HG03460 (cell line): ENCODE data around the gene TRPM2.

Experiments used
- ATAC-seq: cut with Tn5 transposase; IDR thresholded peaks from one replicate; pipeline ENCODE4 v1.9.1; 2021; ENCODE audit not compliant: unreplicated experiment

Gene TRPM2

DNA sequence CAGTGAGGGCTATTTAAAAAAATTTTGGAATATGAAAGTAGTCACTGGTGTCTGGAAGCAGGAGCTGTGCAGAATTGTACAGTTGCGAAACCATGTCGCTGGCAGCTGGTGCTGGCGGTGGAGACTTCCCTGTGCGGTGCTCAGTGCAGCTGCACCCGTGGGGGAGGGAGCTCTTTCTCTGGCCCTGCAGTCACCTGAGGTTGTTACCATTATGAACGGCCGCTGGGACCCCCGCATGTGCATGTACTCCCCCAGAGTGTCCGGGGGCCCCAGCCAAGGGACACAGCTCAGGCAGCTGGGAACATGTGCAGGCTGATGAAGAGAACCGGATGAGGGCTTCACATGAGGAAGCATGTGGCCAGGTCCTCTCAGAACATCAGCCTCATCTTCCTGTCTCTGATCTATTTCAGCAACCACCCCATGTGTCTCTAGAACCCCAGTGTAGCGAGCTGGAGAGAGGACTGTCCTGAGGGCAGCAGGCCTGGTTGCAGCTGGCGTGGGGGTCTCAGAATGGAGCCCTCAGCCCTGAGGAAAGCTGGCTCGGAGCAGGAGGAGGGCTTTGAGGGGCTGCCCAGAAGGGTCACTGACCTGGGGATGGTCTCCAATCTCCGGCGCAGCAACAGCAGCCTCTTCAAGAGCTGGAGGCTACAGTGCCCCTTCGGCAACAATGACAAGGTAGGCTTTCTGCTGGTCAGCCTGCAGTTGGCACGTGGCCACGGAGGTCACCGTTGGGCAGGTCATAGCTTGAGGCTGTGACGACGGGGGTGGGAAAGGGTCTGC lies at the start of gene TRPM2:
Gene TRPM2 (plus strand): TSS at position 431 of the 780 bp plus-strand sequence. CDS start 80 bp downstream, at position 511.
- no peak for ATAC-seq

DNA sequence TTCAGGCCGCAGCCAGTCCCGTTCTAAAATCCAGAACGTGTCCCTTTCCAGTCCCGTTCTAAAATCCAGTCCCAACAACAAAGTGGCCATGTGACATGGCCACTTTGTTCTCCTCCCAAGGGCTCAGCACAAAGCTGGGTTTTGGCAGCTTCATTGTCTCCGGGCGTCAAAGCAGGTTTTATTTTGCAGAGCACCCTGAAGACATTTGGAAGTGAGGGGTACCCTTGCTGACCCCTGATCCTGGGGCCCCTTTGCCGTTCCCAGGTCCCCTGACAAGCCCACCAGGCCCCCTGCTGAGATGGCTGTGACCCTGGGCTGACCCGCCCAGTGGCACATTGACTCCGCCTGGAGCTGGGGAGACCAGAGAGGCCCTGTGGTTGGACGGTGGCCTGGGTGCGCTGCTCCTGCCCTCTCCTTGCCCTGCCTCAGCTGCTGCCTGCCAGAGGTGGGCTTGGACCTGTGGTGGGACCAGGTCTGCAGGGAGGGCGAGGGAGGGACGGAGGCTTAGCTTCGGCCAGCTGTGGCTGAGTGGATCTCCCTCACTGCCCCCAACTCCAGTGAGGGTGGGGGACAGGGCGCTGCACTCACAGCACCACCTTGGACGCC lies 49.3 kb upstream of the TRPM2 start:
- no peak for ATAC-seq

DNA sequence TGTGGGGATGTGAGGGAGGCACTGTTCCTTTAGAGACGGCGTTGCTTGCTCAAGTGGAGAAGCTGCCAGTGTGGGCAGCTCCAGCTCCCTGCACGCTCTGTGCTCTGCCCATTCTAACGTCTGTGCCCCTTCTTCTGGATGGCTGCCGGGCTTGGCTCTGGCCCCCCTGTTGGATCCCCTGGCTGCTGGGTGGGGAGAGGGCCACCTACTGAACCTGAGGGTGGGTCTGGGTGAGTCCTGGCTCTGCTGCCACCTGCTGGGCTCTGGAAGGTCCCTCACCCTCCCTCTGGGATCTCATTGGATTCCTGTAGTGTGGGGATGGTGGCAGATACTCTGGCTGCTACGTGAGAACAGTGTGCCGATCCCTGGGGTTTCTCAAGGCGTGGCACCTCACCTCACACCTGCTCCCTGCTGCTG lies 48.5 kb upstream of the TRPM2 start:
- no peak for ATAC-seq

DNA sequence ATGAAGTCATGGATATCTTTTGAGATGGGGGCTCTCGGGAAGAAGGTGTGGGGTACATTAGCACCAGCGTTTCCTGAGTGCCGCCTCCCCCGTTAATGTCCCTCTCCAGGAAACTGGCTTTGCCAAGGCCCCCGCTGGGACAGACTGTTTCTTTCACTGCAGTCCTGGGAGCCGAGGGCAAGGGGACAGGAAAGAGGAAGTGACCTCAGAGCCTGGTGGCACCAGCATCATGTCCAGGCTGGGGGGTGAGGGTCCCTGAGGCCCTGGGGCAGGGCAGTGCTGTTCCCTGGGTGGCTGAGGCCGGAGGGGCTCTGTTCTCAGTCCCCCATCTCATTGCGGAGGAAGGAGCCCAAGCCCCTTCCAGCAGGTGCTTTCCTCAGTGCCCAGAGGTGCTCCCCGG lies 47.7 kb upstream of the TRPM2 start:
- ATAC-seq: no peak

DNA sequence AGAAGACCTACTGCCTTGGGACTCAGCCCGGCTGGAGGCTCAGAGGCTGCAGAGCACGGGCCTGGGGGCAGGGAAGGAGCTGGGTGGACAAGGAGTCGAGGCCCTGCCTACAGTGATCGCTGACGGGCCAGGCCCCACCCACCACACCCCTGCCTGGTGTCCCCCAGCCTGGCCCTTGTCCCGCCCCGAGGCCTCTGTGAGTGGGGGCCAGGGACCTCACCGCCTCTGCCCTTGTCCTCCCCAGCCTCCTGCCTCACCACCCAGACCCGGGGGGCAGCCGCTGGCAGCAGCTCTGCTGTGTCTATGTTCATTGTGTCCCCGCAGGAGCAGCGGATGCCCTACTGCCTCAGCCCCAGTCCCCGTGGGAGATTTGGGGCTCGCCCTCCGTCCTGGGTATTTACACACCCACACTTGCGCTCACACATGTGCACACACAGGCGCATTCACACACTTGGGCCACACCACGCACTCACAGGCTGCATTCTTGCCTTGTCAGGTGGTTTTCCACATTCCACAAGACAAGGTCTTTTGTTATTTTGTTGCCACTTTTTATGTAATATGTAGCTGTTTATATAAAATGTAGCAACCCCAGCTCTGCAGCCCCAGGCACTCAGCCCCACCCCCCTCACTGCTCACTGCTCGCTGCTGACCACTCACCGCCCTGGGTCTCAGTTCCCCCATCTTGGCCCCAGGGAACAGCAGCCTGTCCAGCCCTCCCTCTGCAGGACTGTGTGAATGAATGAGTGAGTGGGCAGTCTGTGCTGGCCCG lies 46.3 kb upstream of the TRPM2 start:
- ATAC-seq: no peak

DNA sequence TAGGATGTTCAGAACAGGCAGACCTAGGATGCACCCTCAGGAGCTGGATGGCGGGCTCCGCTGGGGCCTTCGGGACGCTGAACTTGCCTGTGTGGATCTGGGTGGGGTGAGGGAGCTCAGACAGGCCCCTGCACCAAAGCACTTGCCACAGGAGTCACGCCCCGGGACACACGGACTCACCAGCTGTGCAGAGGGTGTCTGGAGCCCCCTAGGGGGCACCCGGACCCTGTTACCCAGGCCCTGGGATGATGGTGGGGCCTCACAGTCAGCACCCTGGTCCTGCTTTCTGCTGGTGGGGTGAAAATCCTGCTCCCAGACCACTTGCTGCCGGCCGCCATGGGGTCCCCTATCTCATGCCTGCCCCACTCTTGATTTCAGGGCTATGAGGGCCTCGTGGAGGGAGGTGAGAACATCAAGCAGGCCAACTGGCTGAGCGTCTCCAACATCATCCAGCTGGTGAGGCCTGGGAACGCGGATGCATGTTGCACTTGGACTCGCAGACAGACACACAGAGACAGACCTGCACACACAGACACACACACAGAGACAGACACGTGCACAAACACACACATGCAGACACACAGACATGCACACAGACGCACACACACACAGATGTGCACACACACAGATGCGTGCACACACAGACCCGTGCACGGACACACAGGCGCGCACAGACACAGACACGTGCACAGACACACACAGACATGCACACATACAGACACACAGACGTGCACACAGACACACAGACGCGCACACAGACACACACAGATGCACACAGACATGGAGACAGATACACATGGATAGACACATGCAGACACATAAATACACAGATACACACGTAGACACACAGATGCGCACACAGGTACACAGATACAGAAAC lies 42.6 kb upstream of the TRPM2 start:
- no peak for ATAC-seq

DNA sequence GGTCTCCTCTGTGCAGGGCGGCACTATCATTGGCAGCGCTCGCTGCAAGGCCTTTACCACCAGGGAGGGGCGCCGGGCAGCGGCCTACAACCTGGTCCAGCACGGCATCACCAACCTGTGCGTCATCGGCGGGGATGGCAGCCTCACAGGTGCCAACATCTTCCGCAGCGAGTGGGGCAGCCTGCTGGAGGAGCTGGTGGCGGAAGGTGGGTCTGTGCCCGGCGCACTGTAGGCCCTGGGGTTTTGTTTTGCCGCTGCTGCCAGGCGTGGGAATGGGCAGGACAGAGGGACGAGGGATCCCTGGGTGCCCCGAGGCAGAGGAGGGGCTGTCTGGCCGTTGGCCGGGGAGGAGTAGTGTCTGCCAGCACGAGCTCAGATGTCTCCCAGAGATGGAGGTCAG lies 41.3 kb upstream of the TRPM2 start:
- no peak for ATAC-seq

DNA sequence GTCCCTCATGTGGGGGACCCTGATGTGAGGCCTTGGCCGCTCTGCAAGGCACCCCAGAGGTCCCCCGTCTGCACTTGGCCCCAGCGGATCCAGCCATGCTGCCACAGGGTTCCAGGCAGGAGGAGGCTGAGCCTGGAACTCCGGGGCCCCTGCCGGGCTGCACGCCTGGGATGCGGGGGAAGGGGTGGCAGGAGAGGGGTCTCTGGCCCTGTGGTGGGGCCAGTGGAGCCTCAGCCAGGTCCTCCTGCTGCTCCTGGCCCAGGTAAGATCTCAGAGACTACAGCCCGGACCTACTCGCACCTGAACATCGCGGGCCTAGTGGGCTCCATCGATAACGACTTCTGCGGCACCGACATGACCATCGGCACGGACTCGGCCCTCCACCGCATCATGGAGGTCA lies 40.7 kb upstream of the TRPM2 start:
- no peak for ATAC-seq

DNA sequence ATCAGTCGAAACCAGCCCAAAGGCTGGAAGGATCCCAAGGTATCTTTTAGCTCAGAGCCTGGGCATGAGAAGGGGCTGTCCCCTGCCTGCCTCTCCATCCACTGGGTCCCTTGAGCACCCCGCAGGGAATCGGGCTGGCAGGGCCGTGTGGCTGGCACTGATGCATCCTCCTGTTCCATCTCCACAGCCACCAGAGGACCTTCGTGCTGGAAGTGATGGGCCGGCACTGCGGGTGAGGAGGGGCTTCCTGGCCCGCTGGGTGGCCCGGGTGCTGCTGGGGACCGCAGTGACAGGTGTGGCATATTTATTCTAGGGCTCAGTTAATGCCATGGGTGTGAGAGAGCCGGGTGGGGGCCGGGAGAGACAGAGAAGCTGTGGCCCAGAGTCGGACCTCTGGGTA lies 40.0 kb upstream of the TRPM2 start:
- ATAC-seq: no peak

DNA sequence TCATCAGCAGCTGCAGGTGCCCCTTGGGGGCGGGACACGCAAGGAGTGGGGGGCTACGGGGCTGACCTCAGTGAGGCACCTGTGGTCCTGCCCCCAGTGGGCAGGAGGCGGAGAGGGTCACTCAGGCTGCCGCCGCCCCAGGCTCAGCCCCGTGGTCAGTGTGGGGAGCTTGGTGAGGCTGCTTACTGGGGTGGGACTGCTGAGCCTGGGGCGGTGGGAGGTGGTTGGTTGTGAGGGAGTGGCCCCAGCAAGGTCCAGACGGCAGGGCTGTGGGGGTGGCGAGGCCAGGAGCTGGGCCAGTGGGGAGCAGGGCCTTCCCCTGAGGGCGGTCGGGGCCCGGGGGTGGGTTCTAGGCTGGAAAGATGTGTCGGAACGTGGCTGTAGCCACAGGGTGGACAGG lies 39.3 kb upstream of the TRPM2 start:
- ATAC-seq: no peak

DNA sequence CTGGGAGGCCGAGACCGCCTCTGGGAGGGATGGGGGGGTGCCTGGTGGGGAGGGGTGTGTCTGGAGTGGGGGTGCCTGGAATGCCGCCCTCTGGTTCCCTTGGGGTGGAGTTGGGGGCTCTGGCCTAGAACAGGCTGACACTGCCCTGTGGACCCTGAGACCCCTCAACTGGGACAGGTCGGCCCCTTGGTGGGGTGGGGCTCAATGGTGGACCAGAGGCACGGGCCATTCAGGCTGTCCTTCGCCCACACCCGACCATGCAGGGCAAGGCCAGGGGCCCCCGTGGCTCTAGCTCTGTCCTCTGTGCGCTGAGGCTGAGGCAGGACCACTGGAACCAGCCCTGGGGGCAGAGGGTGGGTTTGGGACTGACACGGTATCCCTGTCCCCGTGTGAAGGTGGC lies 38.9 kb upstream of the TRPM2 start:
- ATAC-seq: no peak

DNA sequence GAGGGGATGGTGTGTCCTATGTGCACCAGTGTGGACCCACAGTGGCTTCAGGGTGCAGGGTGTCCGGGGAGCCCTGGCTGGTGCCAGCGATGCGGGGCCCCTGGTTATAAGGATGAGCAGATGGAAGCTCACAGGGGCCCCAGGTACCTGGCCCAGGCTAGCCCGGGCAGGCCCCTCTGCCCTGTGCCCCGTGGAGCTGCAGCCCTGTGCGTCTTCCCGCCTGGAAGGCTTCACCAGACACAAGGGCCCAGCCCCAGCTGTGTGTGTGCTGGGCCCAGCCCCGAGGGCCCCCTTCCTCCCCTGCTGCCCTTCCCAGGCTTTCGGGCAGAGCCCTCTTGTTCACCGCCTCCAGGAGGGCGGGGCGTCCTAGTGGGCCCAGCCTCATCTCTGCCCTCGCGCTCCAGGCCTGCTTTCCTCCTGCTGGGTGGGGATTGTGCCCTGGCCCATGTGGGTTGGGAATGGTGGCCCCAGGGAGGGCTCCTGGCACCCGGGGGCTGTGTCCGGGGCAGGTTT lies 37.7 kb upstream of the TRPM2 start:
- no peak for ATAC-seq

DNA sequence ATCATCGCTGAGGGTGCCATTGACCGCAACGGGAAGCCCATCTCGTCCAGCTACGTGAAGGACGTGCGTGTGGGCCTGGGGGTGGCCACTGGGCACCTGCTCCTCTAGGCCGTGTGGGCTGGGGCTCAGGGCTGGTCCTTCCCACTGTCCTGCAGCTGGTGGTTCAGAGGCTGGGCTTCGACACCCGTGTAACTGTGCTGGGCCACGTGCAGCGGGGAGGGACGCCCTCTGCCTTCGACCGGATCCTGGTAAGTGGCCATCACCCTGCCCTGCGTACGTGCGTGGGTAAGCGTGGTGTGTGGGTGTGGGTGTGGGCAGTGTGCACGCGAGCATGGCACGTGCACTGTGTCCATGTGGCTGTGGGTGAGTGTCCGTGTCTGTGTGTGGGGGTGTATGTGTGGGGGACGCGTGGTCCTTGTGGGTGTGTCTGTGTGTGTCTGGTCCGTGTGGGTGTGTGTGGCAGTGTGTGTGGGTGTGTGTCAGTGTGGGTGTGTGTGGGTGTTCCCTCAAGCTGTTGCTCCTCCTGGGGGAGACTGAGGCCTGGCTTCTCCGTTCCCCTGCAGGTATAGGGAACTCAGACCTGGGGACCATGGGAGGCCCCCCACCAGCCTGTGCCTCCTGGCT lies 37.0 kb upstream of the TRPM2 start:
- no peak for ATAC-seq

DNA sequence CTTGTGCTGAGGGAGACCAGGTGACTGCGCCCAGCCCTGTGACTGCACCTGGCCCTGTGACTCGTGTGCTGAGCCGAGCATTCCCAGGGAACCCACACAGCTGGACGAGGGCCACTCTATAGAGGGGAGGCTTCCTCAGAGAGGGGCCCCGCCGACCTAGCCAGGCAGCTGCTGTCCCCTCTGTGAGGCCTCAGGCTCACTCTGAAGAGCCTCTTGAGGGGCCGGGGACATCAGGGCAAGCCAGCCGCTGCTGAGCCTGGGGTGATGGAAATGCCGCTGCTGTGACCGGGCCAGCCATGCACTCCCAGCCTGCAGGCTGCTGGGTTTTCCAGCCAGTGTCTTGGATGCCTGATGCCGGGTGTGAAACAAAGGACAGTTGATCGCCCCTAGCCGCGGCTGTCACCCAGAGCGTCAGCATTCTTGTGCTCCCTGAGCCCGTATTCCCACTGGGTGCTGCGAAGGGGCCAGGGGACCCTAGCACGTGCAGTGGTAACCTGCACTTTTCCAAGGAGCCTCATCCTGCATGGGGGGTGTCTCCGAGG lies 36.1 kb upstream of the TRPM2 start:
- ATAC-seq: no peak

DNA sequence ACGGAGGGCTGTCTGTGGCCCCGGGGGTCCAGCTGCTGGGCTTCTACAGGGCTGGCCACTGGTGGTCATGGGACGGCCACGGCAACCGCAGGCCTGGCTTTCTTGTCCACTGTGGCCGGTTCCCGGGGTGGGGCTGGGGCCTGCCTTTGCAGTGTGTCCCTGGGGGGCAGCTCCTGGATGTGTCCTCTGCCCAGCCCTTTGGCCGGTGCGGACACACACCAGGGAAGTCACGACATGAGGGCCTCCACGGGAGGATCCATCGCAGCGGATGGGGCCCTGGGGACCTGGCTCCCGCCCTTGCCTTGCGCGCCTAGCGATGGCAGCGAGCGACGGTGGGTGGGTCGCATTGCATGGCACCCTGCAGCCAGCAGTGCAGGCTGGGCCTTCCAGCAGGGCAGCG lies 35.5 kb upstream of the TRPM2 start:
- ATAC-seq: no peak

DNA sequence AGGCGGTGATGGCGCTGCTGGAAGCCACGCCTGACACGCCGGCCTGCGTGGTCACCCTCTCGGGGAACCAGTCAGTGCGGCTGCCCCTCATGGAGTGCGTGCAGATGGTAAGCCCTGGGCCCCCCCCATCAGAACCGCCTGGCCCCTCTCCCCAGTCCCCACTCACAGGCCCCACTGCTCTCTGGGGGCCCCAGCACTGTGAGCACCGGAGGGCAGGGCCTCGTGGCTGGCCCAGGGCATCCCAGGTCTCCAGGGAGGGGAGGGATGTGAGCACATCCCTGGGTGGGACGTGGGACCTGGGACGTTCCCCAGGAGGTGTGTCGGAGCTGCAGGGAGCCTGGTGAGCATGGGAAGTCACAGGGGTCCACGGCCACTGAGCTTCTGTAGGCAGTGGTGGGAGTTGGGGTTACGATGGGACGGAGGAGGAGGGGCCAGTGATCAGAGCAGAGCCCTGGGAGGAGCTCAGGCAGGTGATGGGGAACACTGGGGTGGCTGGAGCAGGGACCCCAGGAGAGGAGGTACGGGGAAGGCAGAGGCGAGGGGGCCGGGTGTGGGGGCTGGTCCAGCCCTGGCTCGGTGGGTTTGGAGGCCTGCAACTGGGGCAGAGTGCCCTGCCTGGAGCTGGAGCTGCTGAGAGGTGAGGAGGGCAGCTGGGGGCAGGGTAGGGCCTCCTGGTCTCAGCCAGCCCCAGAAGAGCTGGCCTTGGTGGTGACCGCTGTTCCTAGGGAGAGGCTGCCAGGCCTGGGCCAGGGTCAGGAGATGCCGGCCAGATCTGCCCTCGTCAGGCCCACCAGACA lies 34.7 kb upstream of the TRPM2 start:
- ATAC-seq: no peak

DNA sequence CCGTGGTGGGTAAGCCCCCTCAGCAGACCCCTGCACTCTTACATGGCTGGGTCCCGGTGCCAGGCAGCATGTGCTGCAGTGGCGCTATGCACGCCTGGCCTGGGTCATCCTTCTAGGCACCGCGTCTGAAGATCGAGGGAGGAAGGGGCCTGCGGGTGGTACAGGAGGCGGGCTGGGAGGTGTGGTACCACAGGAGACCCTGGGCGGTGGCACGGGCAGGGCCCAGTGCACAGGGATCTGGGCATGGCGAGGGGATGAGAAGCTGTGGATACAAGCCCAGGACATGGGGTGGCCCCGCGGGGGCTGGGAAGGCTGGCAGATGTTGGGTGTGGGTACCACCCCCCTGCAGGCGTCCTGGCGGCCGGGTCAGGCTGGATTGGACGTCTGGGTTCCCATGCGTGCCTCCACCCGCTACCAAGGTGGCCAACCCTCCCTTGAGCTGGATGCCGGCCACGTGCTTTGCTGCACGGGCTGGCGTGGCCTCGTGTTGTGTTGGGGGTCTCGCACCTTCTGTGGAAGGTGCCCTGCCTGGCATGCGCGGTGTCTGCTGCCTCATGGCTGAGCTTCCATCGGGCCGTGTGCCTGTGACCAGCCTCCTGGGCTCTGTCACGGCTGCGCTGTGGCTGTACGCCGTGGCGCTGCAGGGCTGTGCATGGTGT lies 33.9 kb upstream of the TRPM2 start:
- ATAC-seq: no peak

DNA sequence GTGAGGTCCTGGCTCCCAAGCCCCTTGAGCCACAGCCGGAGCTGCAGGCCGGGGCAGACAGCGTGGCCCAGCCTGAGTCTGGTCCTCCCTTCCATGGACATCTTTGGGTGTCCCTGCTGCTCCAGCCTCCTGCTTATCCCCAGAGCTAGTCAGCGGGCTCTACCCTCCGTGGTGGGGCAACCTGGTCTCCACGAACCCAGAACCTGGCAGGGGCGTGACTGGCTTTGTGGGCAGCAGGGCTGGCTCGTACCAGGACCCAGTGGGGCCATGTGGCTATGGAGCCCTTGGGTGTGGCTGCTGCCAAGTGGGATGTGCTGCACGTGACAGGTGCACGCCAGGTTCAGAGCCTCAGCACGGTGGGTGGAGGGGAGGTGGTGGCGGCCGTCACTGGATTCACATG lies 32.6 kb upstream of the TRPM2 start:
- ATAC-seq: no peak
